Measurements from ENCODE around the gene GKN1.

The GKN1 gene

GRCh38 chr2:68936427-68936826, 38.0 kb upstream of the GKN1 start:
- no peak overlapping the region for H3K27ac ChIP-seq
- no peak overlapping the region for H3K9ac ChIP-seq
- H3K4me2 ChIP-seq = no peak overlapping the region
- no peak overlapping the region for H2AFZ ChIP-seq (ENCODE audit: low read depth)
- no peaks in the 10 kb centered on the region for H3K4me1 ChIP-seq (ENCODE audit: low read depth, poor library complexity, severe bottlenecking)
- H4K20me1 ChIP-seq (ENCODE audit: insufficient read depth) = no peaks in the 10 kb centered on the region
- H3K79me2 ChIP-seq (ENCODE audit: insufficient read depth, low read depth) = no peaks in the 10 kb centered on the region
- H3K4me3 ChIP-seq (IDR thresholded peaks at IDR 0.05; ENCODE audit: insufficient read depth, low read depth, low read length) = no peak overlapping the region
- no peak for TF ChIP-seq CTCF (conservative IDR thresholded peaks at IDR 0.05; ENCODE audit: low read depth, low read length)
- no peaks in the 10 kb centered on the region for H3K36me3 ChIP-seq (ENCODE audit: insufficient read depth)
- no peaks in the 10 kb centered on the region for H3K27me3 ChIP-seq (ENCODE audit: insufficient read depth, low read depth)

- Histone ChIP-seq H3K4me3 (IDR thresholded peaks at IDR 0.05; ENCODE audit: insufficient read depth, low read depth, low read length) (no peak overlapping the region), H3K4me2 (no peak overlapping the region), H3K27ac (no peak overlapping the region), H3K79me2 (ENCODE audit: insufficient read depth, low read depth) (no peaks in the 10 kb centered on the region), H2AFZ (ENCODE audit: low read depth) (no peak overlapping the region), H3K4me1 (ENCODE audit: low read depth, poor library complexity, severe bottlenecking) (no peaks in the 10 kb centered on the region), H3K36me3 (ENCODE audit: insufficient read depth) (no peaks in the 10 kb centered on the region), H4K20me1 (ENCODE audit: insufficient read depth) (no peaks in the 10 kb centered on the region), H3K27me3 (ENCODE audit: insufficient read depth, low read depth) (no peaks in the 10 kb centered on the region), H3K9ac (no peak overlapping the region)
- TF ChIP-seq CTCF (conservative IDR thresholded peaks at IDR 0.05; ENCODE audit: low read depth, low read length) = no peak
Measured at GRCh38 chr2:68936889-68937288, 37.5 kb upstream of the GKN1 start.

GRCh38 chr2:68937346-68938055, 36.9 kb upstream of the GKN1 start:
- TF ChIP-seq CTCF (conservative IDR thresholded peaks at IDR 0.05; ENCODE audit: low read depth, low read length) = no peak
- no peaks in the 10 kb centered on the region for H3K27me3 ChIP-seq (ENCODE audit: insufficient read depth, low read depth)

GRCh38 chr2:68938938-68939337, 35.5 kb upstream of the GKN1 start:
- Histone ChIP-seq H3K9ac (no peak overlapping the region), H3K27ac (no peak overlapping the region), H3K4me1 (ENCODE audit: low read depth, poor library complexity, severe bottlenecking) (peaks cover 4% of the 10 kb centered on the region), H3K27me3 (ENCODE audit: insufficient read depth, low read depth) (no peaks in the 10 kb centered on the region), H3K79me2 (ENCODE audit: insufficient read depth, low read depth) (no peaks in the 10 kb centered on the region), H2AFZ (ENCODE audit: low read depth) (no peak overlapping the region), H4K20me1 (ENCODE audit: insufficient read depth) (no peaks in the 10 kb centered on the region), H3K36me3 (ENCODE audit: insufficient read depth) (no peaks in the 10 kb centered on the region), H3K4me2 (no peak overlapping the region), H3K4me3 (IDR thresholded peaks at IDR 0.05; ENCODE audit: insufficient read depth, low read depth, low read length) (no peak overlapping the region)
- TF ChIP-seq CTCF (conservative IDR thresholded peaks at IDR 0.05; ENCODE audit: low read depth, low read length) = no peak

More at GRCh38 chr2:68937346-68938055, 36.9 kb upstream of the GKN1 start:
- H3K4me1 ChIP-seq (ENCODE audit: low read depth, poor library complexity, severe bottlenecking) = no peaks in the 10 kb centered on the region
- H3K9ac ChIP-seq = no peak overlapping the region
- H2AFZ ChIP-seq (ENCODE audit: low read depth) = no peak overlapping the region
- H3K4me2 ChIP-seq = no peak overlapping the region
- H3K36me3 ChIP-seq (ENCODE audit: insufficient read depth) = no peaks in the 10 kb centered on the region
- no peaks in the 10 kb centered on the region for H3K79me2 ChIP-seq (ENCODE audit: insufficient read depth, low read depth)
- no peak overlapping the region for H3K4me3 ChIP-seq (IDR thresholded peaks at IDR 0.05; ENCODE audit: insufficient read depth, low read depth, low read length)
- no peak overlapping the region for H3K27ac ChIP-seq
- no peaks in the 10 kb centered on the region for H4K20me1 ChIP-seq (ENCODE audit: insufficient read depth)
